Measurements from ENCODE around the gene HPS4.
"Not testable (repeated sequence)": the region's sequence is repeated elsewhere in the genome, so short reads cannot be mapped to it uniquely, and the experiment has no call there.

HPS4 gene

DNA sequence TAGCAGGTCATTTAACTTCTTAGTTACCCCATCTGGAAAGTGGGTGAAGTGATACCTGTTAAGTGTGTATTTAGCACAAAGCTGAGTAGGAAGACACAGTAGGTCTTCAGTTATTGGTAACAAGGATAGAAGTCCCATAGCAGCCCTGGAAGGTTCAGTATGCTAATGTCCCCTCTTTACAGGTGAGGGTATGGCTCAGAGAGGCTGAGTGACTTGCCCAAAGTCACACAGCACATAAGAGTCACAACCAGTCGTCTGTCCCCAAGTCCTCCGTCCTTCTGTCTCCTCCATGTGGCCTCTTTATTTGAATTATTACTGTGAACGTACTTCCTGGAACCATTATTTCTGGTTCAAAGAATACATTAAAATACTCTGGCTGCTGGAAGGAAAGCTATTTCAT, 44.0 kb downstream of the HPS4 start:
- DNase-seq (ENCODE audit: low spot score) = no peak

GRCh38 chr22:26438776-26439175, 44.8 kb downstream of the HPS4 start:
- DNase-seq (ENCODE audit: low spot score) = not testable (repeated sequence)

- no peak for DNase-seq (ENCODE audit: low spot score)
Measured at GRCh38 chr22:26437694-26438392, 45.7 kb downstream of the HPS4 start.

DNA sequence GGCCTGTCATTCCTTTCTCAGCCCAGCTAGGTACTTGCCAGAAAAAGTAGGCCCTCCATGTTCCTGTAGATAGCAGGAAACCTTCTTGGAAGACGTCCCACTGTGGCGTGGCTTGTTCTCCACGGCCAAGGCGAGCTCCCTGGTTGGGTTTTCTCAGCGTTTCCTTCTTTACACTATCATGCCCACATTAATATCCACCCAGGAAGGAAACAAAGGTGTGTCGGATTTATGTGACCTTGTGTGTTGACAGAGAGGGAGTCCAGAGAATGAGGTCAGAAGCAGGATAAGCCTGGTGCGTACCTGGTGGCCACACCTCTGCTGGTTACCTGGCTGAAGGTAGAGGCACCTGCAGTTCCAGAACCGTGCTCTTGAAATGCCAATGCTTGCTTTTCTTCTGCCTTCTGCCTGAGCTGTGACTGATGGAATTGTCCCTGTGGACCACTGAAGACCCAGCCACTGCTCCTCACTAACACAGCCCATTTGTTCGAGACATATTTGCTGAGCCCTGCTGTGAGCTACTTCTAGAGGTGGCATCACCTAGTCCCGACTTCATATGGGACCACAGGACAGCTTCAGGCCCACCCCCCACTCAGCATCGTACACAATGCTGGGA, 46.6 kb downstream of the HPS4 start:
- no peak for DNase-seq (ENCODE audit: low spot score)

DNA sequence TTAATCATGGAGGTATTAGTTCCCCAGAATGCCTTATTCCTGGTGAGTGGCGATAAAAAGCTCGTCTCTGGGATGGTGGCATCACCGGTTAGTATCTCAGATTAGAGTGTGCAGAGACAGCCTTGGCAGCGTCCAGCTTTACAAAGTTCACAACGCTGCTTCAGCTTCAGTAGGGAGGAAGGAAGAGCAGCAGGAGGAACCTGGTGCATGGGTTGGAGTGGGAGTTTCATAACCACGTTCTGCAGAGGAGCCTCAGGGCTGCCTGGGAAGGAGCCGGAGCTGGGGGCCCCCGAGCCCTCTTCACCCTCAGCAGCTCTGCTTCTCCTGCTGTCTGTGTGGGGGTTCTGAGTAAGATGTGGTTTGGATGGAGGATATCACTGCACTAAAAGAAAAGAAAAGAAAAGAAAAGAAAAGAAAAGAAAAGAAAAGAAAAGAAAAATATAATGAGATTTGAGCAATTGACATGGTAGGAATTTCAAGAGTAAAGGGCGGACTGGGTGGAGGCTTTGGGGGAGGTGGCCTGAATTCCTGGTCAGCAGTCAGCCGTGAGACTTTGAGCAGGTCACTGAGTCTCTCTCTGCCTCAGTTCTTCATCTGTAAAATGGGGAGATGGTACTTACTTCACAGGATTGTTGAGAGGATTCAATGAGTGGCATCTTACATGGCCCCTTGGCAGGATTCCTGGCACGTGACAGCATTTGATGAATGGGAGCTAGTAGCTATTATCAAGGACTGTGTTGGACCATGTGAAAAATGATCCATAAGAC, 48.1 kb downstream of the HPS4 start:
- no peak for DNase-seq (ENCODE audit: low spot score)

GRCh38 chr22:26433805-26434204, 49.8 kb downstream of the HPS4 start:
- DNase-seq (ENCODE audit: low spot score) = no peak

DNA sequence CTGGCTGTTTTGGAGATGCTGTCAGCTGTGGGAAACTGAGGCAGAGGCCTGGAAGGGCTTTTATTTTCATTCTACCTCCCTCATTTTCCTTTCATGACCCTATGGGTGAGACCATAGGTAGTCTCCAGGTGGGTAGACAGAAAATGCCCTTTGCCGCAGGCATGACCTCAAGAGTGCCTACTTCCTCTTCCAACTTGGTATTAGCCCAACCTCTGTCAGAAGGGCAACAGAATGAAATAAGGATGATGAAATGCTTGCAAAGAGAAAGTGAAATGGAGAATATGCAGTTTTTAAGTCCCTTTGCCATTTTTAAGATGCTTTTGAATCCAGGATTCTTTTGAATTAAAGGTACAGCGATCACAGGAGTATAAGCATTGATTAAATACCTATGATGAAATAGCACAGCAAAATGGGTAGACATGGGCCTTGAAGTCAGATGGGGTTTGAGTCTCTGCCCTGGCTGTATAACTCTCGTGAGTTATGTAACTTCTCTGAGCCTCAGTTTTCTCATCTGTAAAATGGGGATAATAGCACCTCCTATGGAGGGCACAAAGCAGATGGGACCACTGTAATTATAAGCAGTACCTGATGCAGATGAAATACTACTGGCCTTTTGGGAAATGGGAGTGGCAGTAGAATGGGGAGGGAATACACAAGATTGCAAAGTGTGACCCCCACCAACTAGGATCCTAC, 50.8 kb downstream of the HPS4 start:
- DNase-seq (ENCODE audit: low spot score) = no peak

GRCh38 chr22:26431261-26431995, 52.2 kb downstream of the HPS4 start:
- DNase-seq (ENCODE audit: low spot score) = no peak

DNA sequence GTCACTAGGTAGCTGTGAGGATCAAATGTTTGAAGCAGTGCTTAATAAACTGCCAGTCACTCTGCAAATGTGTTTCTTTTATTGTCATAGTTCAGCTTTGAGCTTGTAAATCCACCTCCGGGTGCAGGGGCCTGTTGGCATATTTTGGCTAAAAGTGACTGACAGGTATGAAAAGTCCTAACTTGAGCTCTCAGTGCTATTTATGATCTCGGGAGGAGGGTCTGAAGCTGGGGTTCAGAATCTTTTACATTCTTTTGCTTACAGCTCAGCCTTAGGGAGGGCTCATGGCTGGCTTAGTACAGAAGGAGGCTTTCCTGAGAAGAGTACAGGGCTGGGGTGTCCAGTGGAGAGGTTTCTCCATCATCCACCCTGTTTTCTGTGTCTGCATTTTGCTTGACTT, 53.0 kb downstream of the HPS4 start:
- no peak for DNase-seq (ENCODE audit: low spot score)

- no peak for DNase-seq (ENCODE audit: low spot score)
Measured at GRCh38 chr22:26429458-26430286, 53.9 kb downstream of the HPS4 start.

GRCh38 chr22:26428515-26429457, 54.8 kb downstream of the HPS4 start, which contains the start of gene ASPHD2:
Gene ASPHD2 (plus strand): TSS chr22:26429260. CDS start chr22:26433616, 4,356 bp downstream.
- DNase-seq (ENCODE audit: low spot score) = no peak

DNA sequence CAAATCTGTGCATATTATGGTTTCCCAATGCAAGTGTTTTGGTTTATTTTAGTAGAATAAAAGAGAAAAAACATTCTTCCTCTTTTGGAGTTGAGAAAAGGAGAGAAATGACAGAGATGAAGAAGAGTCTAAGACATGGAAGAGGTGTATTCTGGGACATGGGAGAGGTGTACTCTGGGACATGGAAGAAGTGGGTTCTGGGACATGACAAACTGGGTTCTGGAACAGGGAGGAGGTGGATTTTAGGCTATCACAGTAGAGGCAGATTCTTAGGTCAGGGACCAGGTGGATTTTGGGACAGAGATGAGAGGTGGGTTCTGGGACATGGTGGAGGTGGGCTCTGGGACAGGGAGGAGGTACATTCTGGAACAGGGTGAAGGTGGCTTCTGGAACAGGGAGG, 56.7 kb downstream of the HPS4 start:
- no peak for DNase-seq (ENCODE audit: low spot score)

DNA sequence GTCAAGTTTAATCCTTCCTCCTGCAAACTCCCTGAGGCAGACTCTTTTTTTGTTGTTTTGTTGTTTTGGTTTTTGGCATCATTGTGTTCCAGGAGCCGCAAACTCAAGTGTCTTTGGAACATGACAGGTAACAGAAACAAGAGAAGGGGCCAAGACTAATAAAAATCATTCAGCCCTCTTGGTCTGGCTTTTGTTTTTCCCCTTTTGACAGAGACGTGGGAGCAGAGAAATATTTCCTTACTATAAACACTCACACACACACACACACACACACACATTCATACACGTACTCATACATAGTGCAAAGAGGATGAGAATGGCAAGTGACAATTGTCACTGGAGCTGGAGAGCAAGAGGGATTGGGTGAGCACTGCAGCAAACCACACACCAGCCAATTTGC, 65.0 kb downstream of the HPS4 start:
- no peak for DNase-seq (ENCODE audit: low spot score)

GRCh38 chr22:26417406-26417805, 66.2 kb downstream of the HPS4 start:
- DNase-seq (ENCODE audit: low spot score) = no peak

DNA sequence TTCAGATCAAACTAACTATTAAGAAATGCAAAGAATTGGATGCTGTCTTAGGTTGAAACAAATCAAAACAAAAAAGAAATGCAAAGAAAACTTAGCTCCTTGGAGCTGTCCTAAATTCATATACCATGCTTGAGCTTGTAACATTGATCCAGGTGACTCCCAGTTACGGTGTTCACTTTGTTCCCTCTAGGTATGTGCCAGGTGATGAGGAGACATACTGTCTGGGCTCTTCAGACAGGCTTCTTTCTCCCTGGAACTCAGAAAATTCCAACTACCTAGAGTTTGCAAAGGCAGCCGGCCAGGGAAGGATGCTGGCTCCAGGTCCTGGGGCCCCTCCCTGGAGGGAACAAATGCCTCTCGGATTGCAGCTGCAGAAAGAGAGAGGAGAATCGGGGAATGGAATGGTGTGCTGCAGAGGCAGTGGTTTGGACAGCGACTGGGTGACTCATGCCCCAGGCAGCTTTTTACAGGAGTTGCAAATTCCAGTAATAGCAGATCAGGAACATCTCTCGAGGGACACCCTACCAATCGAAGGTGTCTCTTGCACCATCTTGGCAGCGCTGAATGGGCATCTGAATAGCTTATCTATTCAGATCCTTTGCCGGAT, 66.8 kb downstream of the HPS4 start:
- no peak for DNase-seq (ENCODE audit: low spot score)

DNA sequence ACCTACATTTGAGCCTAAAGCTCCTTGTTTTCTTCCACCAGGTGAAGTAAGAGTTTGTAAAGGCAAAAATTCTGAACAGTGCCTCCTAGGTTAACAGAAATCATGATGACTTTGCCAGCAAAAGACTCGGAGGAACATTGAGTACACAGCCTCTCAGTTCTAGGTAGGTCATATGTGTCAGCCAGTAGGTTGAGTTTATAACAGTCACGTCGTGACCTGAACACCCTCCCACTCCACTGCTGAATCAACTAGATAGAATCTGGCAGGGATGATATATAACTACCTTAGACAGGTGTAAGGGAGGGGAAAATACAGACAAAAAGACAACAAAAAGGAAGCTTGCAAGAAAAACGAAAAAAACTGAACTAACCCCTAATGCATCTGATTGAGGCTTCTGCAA, 67.3 kb downstream of the HPS4 start:
- no peak for DNase-seq (ENCODE audit: low spot score)

- DNase-seq (ENCODE audit: low spot score) = no peak
Measured at GRCh38 chr22:26414347-26414746, 69.2 kb downstream of the HPS4 start.

DNA sequence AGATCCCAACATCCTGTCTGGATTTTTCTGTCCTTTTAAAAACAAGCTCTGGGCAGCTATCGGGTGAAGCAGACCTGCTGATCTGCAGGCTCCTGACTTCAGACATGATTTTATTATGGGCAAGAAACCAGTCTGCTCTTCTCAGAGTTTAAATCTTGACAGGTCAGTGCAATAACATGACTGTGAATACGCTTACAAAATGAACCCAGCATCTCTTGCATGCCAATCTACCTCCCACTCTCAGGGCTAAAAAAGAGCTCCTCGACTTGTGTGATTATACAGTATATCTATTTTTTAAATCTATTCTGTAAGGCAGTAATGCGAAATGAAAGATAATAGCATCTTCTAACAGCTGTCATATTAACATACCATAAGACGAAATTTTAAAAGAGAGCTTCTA, 73.2 kb downstream of the HPS4 start:
- no peak for DNase-seq (ENCODE audit: low spot score)

GRCh38 chr22:26409719-26410335, 73.8 kb downstream of the HPS4 start:
- no peak for DNase-seq (ENCODE audit: low spot score)

Data from hematopoietic multipotent progenitor cell treated with erythropoietin and hydrocortisone succinate and interleukin-3 and kit ligand, for 15 days (in vitro differentiated cells).